AG20443 (cell line): ENCODE measurements around the gene SPTB.

Source experiments
- DNase-seq: peaks from one replicate; pipeline ENCODE4 v3.0.0; 2012; ENCODE audit warnings: low spot score, mixed read lengths

SPTB gene

DNA sequence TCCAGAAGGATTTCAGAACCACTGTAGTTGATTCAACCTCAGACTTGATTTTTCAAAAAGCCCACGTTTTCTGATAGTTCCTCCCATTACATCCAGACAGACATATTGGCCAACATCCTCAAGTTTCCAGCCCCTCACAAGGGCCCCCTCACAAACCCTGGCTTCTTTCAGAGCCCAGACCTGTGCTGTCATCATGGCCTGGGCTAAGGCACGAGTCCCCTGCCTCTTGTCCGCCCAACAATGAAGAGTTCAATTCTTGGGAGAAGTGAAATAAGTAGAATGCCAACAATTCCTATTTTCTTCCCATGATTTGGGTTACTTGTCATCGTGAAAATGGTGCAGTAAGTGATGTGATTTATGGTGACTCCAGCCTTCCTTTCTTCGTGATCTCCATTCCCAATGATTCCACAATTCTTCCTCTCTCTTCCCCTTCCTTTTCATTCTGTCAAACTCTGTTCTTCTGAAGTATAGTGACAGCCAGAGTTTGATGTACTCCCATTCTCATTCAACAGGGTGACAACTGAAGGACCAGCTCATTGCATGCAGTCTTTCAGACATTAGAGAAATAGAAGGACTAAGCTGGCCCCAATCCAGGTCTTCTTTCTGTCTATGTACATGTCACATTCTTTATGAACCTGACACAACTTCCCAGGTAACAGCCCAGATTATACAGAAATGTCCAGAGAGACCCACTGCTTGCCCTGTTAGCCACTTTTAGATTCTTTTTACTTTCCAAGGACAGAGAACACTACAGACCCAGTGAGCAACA, 29.2 kb downstream of the SPTB start:
- no peak for DNase-seq

DNA sequence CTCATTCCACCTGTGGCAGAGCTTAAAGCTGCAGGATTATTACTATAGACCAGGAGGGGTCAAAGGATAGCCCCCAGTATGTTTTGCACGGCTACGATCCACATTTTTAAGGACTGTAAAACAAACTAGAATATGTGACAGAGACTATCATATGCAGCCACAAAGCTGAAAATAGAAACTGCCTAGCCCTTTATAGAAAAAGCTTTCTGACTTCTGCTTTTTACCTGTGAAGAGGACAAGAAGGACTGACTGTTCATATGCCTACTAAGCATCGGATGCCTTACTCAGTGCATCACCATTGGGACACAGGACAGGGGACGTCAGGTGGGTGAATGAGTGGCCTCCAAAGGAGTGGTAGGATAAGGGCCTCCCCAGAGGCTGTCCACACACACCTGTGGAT, 29.8 kb downstream of the SPTB start:
- DNase-seq: no peak

DNA sequence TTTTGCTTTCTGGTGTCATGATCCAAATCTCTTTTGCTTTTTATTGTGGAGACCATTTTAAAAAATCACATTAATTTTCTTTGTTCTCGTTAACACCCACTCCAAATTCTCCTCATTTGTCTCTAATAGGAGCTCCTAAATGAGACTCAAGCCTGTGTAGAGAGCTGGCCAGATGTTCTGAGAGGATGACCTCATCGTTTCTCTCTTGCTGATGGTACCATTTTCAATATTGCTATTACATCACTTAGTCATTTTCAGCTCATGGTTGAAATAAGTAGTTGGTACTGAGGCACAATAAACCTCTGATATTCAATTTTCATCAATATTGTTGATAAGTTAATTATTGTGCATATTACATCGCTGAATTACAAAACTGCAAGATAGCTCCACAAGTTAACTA, 31.5 kb downstream of the SPTB start:
- DNase-seq: no peak

DNA sequence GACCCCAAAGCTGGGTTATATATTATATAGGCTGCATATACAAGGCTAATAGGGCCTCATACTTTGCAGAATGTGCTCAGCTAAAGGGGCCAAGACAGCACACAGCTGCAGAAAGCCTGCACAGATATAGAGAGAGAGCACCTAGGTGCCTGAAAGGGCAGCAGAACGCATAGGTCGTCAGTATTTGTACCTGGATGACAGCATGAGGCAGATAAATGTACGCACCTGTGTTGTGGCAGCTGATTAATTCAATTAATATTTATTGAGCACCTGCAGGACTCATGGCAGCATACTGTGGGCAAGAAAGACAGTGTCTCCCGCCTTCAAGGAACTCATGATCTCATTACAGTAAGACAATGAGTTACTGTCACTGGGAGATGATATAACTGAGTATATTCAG, 33.4 kb downstream of the SPTB start:
- no peak for DNase-seq

DNA sequence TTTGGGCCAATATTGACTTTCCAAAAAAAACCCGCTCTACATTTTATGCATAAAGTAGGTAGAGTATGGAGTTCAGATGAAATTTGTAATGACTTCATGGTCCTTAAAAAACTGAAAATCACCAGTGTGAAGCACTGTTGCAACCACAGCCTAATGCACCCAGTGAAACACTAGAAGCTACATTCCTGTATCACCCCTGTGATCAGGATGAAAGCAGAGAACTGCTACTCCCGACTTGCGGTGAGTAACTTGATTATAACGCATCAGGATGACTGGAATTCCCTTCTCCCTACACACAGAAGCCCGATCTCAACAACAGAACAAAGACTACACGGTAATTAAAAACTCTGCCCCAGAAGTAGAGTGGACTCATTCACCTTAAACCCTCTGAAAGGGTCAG, 33.8 kb downstream of the SPTB start:
- DNase-seq: peak; percentile 31

DNA sequence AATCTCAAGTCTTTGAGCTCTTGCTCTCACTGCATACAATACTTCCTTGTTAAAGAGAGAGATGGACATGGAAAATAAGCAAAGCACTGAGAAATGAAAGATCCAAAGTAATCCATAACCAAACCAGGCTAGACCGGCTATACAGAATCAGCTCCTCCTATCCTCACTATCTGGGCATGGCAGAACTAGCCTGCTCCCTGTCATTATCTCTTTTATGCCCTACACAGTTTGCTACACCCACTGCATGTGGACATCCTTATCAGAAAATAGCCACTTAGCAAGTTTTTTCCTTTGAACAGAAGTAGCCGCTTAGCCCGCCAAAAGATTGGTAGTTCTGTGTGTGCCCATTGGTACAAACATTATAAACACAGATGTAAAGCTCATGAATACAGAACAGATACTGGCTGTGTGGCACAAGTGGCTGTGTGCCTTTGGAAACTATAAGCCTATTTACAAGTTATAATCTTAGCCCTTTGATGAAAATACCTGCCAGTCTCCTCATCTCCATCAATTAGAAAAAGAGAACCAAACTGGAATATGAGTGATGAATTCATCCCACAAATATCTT, 34.7 kb downstream of the SPTB start:
- no peak for DNase-seq

DNA sequence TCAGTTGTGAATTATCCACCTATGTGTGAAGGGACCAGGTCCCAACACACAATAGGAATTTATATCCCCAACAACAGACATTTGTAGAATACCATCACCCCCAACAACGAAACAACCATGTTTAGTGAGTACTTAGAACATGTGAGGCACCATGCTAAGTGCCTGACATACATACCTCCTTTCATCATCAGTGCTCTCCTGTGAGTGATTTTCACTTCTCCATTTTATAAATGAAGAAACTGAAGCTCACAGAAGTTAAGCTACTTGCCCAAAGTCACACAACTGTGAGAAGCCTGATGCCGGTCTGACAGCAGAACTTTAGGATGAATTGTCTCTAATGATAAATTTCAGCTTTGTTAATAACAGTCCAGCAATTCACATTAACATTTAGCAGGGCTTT, 35.4 kb downstream of the SPTB start:
- no peak for DNase-seq

DNA sequence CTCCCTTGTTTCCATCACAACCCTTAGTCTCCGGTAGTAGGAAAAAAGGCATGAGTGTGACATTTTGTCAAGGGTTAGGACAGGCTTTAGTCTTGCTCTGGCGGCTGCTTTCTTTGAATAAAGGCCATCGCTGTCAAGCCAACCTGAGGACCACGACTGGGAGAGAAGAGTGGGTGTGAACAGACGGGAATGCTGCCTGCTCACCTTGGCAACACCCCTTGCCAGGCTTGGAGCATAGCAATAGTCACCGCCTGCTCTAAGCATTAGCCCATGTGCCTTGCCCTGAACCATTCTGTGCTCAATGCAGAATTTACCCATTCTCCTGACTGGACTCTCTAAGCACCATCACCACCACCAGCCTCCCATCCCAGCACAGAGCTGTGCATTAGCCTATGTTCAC, 36.2 kb downstream of the SPTB start:
- no peak for DNase-seq

DNA sequence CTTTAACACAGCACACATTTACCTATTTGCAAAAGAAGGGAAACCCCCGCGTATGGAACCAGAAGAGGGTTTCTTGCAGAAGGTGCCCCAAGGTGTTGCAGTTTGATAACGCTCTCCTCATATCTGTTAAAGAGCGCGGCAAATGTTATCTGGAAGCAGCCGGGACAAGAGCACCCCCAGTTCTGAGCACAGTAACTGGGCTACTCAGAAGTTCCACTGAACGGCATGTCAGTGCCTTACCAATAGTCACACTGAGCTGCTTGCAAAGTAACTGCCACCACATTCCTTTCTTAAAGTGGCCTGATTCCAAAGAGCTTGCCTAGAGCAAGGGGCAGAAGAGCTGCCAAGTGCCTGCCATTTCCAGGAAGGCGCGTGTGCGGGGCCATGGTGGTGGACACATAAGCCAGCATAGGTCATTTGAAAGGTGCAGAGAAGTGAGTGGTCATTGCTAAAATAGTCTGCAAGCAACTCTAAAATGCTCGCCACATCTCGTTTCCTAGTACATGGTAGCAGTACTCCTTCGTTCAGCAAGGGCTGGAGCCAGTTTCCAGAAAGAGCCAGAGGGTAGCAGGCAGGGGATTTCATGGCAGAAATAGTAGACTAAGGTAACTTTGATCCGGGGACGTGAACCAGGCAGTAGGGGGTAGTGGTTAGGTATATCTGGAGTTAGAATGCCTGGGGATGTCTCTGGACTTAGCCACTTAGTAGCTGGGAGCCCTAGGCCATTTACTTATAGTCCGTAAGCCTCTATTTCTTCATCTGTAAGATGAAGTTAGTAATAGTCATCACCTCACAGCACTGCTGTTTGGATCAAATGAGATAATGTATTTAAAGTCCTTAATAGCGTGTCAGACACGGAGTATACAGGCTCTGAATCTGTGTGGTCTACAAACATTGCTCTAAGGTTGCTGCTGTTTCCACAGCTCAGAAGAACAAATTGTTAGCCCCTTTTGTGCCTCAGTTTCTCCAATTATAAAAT, 37.6 kb downstream of the SPTB start:
- DNase-seq: peak; percentile 32

DNA sequence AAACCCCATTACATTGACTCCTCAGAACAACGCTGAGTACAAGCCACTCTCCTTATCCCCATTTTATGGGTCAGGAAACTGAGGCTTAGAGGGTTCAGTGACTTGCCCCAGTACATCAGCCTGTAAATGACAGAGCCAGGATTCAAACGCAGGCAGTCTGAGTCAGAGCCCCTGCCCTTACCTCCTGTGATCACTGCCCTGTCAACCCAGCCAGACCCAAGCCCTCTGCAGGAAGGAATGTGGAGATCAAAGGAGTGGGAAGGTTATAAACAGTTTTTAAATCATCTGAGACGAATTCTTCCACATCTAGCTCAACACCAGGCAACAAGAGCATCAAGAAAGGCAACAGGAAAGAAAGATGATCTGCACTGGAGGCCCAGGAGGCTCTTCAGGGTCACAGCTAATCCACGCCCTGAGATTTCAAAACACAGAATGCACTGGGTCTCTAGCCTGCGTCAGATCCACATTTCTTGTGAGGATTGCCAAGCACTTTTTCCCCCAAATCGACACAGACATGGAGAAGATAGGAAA, 38.5 kb downstream of the SPTB start:
- peak; percentile 72 for DNase-seq

DNA sequence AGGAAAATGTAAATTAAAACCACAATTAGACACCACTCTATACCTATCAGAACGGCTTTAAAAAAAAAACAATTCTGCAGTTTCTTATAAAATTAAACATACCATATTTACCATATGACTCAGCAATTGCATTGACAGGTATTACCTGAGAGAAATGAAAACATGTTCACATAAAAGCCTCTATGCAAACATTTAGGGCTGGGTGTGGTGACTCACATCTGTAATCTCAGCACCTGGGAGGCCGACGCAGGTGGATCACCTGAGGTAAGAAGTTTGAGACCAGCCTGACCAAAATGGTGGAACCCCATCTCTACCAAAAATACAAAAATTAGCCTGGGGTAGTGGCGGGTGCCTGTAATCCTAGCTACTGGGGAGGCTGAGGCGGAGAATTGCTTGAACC, 41.1 kb downstream of the SPTB start:
- DNase-seq: no peak

DNA sequence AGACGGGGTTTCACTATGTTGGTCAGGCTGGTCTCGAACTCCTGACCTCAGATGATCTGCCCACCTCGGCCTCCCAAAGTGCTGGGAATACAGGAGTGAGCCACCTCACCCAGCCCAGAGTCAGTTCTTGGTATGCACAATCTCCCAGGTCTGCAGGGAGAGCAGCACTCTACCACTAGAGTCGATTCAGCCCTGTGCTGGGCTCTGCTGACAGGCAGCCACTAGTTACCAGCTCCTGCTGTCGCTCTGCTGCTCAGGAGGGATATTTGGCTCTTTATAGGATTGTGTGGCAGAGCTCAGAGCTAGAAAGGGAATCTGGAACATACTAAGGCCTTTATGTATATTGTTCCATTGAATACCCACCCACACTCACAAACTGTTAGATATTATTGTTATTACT, 44.3 kb downstream of the SPTB start:
- no peak for DNase-seq

DNA sequence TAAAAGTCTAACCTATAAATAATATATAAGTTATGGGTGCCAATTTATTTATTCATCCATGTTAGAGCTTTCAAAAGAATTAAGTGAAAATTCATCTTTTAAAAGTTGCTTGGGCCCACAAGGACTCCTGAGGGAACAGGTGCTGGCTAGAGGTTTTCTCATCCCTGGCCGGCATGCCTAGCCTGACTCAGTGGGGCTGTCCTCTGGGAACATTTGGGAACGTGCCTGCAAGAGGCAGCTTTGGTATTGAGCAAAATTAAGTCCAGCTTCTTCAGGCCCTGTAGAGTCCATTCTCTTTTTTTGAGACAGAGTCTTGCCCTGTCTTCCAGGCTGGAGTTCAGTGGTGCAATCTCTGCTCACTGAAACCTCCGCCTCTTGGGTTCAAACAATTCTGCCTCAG, 44.7 kb downstream of the SPTB start:
- DNase-seq: no peak

DNA sequence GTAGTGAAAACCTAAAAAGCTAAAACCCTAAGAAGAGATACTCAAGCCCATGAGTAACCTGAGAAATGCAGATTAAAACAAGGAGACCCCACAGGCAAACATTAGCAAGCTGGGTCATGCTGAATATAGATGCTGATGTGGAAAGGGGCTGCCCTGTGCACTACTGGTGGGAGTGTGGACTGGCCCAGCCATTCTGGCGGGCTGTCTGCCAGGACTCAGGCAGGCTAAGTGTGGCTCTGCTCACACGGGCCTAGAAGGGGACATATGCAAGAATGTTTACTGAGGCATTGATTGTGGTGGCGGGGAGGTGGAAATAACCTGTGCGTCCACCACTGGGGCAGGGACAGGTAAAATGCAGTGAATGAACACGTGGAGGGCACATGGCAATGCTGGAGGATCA, 48.3 kb downstream of the SPTB start:
- no peak for DNase-seq

DNA sequence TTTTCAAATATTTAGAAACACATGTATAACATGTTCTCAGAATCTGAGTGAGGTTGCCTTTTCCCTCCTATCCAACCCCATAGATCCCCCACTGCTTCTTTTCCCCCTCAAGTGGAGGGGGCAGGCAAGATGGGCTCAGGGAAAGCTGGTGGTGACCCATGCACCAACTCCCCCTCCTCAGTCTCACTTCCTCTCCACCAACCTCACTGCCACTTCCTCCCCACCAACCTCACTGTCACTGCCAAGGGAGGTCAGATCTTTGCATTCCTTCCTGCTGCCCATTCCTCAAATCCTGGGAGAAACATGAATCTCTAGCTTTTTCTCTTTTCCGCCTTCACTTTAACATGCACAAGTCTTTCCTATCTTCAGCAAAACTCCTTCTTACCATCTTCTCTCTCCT, 48.7 kb downstream of the SPTB start:
- no peak for DNase-seq

DNA sequence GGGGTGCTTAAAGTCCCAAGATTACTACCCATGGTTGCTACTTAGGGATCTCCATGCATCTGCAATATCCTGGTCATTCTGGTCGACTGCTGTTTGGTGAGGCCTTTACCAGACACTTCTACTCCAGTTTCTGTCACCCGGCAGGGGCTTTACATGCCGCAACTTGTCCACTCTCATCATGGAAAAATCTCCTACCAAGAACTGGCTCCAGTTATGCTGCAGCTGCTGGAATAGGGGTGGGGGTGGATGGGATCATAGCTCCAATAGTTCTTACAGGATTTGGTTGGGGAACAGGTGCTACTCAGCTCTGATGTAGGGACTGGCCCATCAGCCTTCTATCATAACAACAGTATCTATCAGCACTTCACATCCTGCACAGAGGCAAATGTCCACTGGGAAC, 51.6 kb downstream of the SPTB start:
- DNase-seq: no peak

DNA sequence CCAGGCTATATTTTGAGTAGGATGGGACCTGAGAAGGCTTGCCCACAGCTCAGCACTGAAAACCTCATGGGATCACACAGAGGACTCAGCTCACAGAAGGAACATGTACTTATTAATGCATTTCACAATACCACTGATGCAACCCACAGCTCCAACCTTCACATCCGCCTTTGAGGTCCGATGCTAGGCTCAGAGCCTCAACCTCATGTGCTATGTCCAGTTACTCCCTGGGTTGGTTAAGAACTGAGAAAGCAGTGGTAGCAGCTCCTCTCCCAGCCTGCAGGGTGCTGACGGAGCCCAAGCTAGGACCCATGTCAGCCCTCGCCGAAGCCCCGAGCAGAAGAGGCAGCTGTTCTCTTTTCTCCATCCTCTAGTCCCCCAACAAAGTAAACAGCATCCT, 52.9 kb downstream of the SPTB start:
- no peak for DNase-seq

DNA sequence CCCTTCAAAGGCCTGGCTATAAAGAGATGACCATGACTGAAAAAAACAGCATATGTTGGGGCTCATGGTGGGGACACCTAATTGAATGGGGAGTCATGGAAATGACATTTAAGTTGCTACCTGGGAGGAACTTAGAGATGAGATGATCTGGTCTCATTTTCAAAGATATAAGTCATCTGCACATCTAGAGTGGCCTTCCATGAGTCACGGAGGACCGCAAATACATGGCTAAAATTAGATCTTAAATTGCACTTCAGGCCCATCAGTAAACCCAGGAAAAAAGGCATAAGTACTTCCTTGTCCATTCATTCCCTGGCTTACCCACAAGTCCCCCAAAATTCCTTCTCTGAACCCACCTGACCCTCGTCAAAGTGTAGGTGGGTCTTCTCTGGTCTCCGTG, 53.4 kb downstream of the SPTB start:
- DNase-seq: no peak

DNA sequence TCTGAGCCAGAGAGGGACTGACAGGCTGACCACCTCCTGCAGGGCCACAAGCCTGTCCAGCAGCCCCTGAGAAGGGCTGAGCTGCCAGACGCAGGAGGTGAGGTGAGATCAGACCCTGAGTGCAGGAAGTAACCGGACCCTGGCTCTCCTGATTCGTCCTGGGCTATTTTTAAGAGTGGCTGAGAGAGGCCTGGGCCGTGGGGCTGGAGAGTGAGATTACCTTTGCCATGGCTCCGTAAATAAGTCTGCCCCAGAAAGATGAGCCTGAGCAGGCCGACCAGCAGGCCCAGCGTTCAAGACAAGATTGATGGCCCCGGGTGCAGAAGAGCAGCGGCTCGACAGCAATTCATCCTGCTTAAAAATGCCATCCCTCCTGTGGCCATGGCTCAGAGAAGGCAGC, 54.2 kb downstream of the SPTB start:
- DNase-seq: no peak

DNA sequence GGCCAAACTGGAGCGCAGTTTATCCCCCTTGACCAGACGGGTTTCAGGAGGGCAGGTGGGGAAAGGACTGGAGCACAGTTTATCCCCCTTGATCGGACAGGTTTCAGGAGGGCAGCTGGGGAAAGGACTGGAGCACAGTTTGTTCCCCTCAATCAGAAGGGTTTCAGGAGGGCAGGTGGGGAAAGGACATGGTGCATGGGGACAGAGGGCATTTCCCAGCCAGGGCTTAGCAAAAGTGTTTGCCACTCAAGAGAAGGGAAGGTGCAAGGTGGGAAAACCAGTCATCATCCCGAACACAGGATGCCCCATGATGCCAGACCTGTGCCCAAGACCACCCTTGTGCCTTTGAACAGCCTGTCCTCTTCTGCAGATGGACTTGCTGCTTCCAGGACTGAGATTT, 54.7 kb downstream of the SPTB start:
- no peak for DNase-seq

DNA sequence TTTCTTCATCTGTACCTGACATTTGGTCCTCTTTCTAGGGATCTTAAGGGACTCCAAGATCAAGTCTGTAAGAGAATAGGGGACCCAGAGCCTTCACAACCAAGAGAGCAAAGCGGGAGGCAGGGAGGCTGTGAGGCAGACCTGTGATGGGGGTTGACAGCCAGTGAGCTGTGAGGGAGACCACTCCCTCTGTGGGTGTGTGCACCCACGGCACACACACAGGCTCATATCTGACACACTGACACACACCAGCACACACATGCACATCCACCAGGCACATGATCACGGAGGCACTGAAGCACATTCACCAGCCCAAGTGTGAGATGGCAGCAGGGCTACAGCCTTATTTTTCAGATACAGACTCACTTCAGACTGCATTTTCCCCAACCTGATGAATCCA, 55.2 kb downstream of the SPTB start:
- DNase-seq: no peak

DNA sequence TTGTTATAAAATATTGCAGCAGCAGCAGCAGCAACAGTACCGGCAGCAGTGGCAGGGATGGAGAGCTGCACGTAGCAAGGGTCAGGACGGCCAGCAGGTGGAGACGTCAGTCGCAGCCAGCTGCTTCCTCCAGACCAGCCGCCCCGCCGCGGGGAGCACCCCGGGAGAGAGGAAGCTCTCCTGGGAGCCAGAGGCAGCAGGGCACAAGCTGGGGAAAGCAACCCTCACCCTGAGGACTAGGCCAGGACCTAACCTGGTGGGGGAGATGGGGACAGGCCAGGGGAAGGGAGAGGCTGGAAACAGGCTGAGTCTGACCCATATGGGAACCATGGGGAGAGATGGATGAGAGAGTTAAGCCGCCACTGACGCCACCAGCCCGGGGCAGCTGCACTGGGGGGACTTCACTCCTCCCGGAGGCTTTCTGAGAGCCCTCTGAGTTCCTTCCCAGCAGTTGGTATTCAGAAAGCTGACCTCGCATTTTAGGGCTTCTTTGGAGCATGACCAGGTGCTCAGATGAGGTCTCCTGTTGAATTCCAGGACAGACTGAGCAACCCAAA, 56.3 kb downstream of the SPTB start:
- DNase-seq: peak; percentile 94
